K562 (cell line): ENCODE results near the gene CCDC13. TPM values are rescaled to one million over a fixed set of nuclear protein-coding genes. Genes with fewer than 3 reads are reported as not detected.

ENCODE experiments used
- ADNP ChIP-seq: fragments of 200-800 bp; sonication (Bioruptor generic); IDR thresholded peaks from 2 replicates; pipeline ENCODE4 v1.6.1; 2016; ENCODE audit warnings: missing genetic modification characterization, missing compliant biosample characterization
- ARID1B ChIP-seq: fragments of 450-650 bp; IDR thresholded peaks from 2 replicates; pipeline ENCODE4 v1.6.1; 2016; ENCODE audit warnings: antibody characterized with exemption, mild to moderate bottlenecking, inconsistent platforms
- CBFA2T2 ChIP-seq: fragments of 450-650 bp; conservative IDR thresholded peaks from 2 replicates; pipeline ENCODE4 v1.6.1; 2017; ENCODE audit warnings: mild to moderate bottlenecking
- CBFA2T3 ChIP-seq: fragments of 450-650 bp; IDR thresholded peaks from 2 replicates; pipeline ENCODE4 v1.6.1; 2017
- FOSL1 ChIP-seq: fragments of 200-800 bp; sonication (Bioruptor generic); conservative IDR thresholded peaks from 2 replicates; pipeline ENCODE4 v1.6.1; 2016; ENCODE audit warnings: missing genetic modification characterization, missing compliant biosample characterization
- FOXA3 ChIP-seq, 2 experiments: fragments of 450-650 bp in 1 of 2; sonication (generic) in 1 of 2; formaldehyde crosslinking; IDR thresholded peaks in 1 of 2; conservative IDR thresholded peaks in 1 of 2; 2 replicates each; pipeline versions ENCODE4 v1.4.0 to v1.8.0; 2020 to 2022; ENCODE audit warnings: mild to moderate bottlenecking in 2 of 2, missing genetic modification reagents in 1 of 2
- FOXJ2 ChIP-seq: fragments of 200-800 bp; sonication (Bioruptor generic); IDR thresholded peaks from 2 replicates; pipeline ENCODE4 v1.6.1; 2016; ENCODE audit warnings: missing genetic modification characterization, missing compliant biosample characterization
- FOXM1 ChIP-seq, 2 experiments: fragments of 450-650 bp in 1 of 2; sonication (generic) in 1 of 2; formaldehyde crosslinking in 1 of 2; IDR thresholded peaks; 2 replicates each; pipeline versions ENCODE4 v1.6.1 to v1.9.0; 2017 to 2022; ENCODE audit warnings: low read depth in 2 of 2, mild to moderate bottlenecking in 2 of 2, missing genetic modification reagents in 1 of 2, moderate library complexity in 1 of 2
- KDM2B ChIP-seq: fragments of 250-450 bp; sonication (Bioruptor Pico); IDR thresholded peaks from 2 replicates; pipeline ENCODE4 v1.8.0; 2021; ENCODE audit warnings: mild to moderate bottlenecking, moderate library complexity
- KLF1 ChIP-seq: fragments of 450-650 bp; IDR thresholded peaks from 2 replicates; pipeline ENCODE4 v1.6.1; 2016; ENCODE audit warnings: missing genetic modification characterization, missing compliant biosample characterization
- MBD1 ChIP-seq: fragments of 250-450 bp; sonication (Bioruptor Pico); IDR thresholded peaks from 2 replicates; pipeline ENCODE4 v1.8.0; 2022; ENCODE audit warnings: inconsistent platforms
- MTA2 ChIP-seq: fragments of 450-650 bp; IDR thresholded peaks from 2 replicates; pipeline ENCODE4 v1.6.1; 2016; ENCODE audit warnings: low read depth
- NCOA2 ChIP-seq, 2 experiments: fragments of 450-650 bp; IDR thresholded peaks; 2 replicates each; pipeline ENCODE4 v1.6.1; 2018; ENCODE audit warnings: mild to moderate bottlenecking in 2 of 2, moderate library complexity in 1 of 2; ENCODE audit not compliant: partially characterized antibody in 2 of 2
- NCOR1 ChIP-seq: fragments of 450-650 bp; IDR thresholded peaks from 2 replicates; pipeline ENCODE4 v1.6.1; 2016; ENCODE audit warnings: mild to moderate bottlenecking, moderate library complexity
- NFIC ChIP-seq: fragments of 450-650 bp; IDR thresholded peaks from 2 replicates; pipeline ENCODE4 v1.6.1; 2017; ENCODE audit warnings: mild to moderate bottlenecking, inconsistent platforms
- NR2C1 ChIP-seq, 2 experiments: fragments of 450-650 bp; IDR thresholded peaks; 2 replicates each; pipeline ENCODE4 v1.6.1; 2017; ENCODE audit warnings: mild to moderate bottlenecking in 2 of 2, antibody characterized with exemption in 1 of 2, inconsistent platforms in 1 of 2, missing compliant biosample characterization in 1 of 2, missing genetic modification characterization in 1 of 2
- PML ChIP-seq: IDR thresholded peaks from 2 replicates; pipeline ENCODE4 v1.6.1; 2012; ENCODE audit warnings: low read length, inconsistent platforms
- RAD21 ChIP-seq, 2 experiments: fragments of 250-450 bp in 1 of 2; fragments of 450-650 bp in 1 of 2; sonication (Bioruptor Pico) in 1 of 2; formaldehyde crosslinking in 1 of 2; IDR thresholded peaks in 1 of 2; conservative IDR thresholded peaks in 1 of 2; 2 replicates each; pipeline versions ENCODE4 v1.4.0 to v1.8.0; 2020 to 2022; ENCODE audit warnings: mild to moderate bottlenecking in 2 of 2, moderate library complexity in 1 of 2
- RCOR1 ChIP-seq, 2 experiments: IDR thresholded peaks; 2 replicates each; pipeline ENCODE4 v1.6.1; 2012; ENCODE audit warnings: low read depth in 2 of 2, low read length in 2 of 2, borderline replicate concordance in 1 of 2, improper control_type of control experiment in 1 of 2
- SMARCE1 ChIP-seq: fragments of 450-650 bp; IDR thresholded peaks from 2 replicates; pipeline ENCODE4 v1.7.1; 2016; ENCODE audit warnings: mild to moderate bottlenecking
- TAL1 ChIP-seq: fragments of 450-650 bp; IDR thresholded peaks from 2 replicates; pipeline ENCODE4 v1.6.1; 2016; ENCODE audit warnings: mild to moderate bottlenecking
- TBL1XR1 ChIP-seq, 2 experiments: IDR thresholded peaks; 2 replicates each; pipeline ENCODE4 v1.6.1; 2012; ENCODE audit warnings: improper control_type of control experiment in 2 of 2, low read length in 2 of 2, mild to moderate bottlenecking in 1 of 2
- TEAD4 ChIP-seq, 2 experiments: sonication (generic) in 1 of 2; formaldehyde crosslinking in 1 of 2; IDR thresholded peaks; 2 replicates each; pipeline versions ENCODE4 v1.6.1 to v1.8.0; 2012 to 2022; ENCODE audit warnings: borderline replicate concordance in 1 of 2, inconsistent platforms in 1 of 2, low read length in 1 of 2, mild to moderate bottlenecking in 1 of 2, missing genetic modification reagents in 1 of 2
- TRIM24 ChIP-seq, 2 experiments: fragments of 450-650 bp; IDR thresholded peaks; 2 replicates each; pipeline ENCODE4 v1.6.1; 2016
- WHSC1 ChIP-seq: IDR thresholded peaks from one replicate; pipeline ENCODE4 v1.6.1; 2012; ENCODE audit warnings: low read length, control low read depth, inconsistent platforms
- ZBTB9 ChIP-seq: fragments of 450-650 bp; formaldehyde crosslinking; IDR thresholded peaks from 2 replicates; pipeline ENCODE4 v1.4.0; 2020; ENCODE audit warnings: mild to moderate bottlenecking, moderate library complexity
- ZNF384 ChIP-seq: IDR thresholded peaks from 2 replicates; pipeline ENCODE4 v1.6.1; 2012; ENCODE audit warnings: low read depth, low read length, improper control_type of control experiment
- polyA plus RNA-seq, 8 experiments: library from polyadenylated mRNA; depleted of rRNA in 4 of 8; stranded (reverse) in 5 of 8; unstranded in 3 of 8; fragments of >200 nt; fragmentation: Nextera tagmentation in 2 of 8; fragmentation: Illumina TruSeq in 1 of 8; extraction: Ambion mirVana in 2 of 8; extraction: Trizol in 1 of 8; gene quantifications; 2 replicates each; pipeline versions ENCODE4 v1.2.1 to v1.2.3, GENCODE V29; 2011 to 2014; ENCODE audit warnings: inconsistent platforms in 1 of 8, missing spikeins in 1 of 8
- total RNA-seq, 7 experiments: library from RNA; depleted of rRNA in 6 of 7; stranded (reverse); fragments of >200 nt in 6 of 7; fragmentation: Illumina TruSeq in 2 of 7; extraction: Trizol in 2 of 7; gene quantifications; 2 replicates each; pipeline versions ENCODE4 v1.2.1 to v1.2.3, GENCODE V29; 2011 to 2021; ENCODE audit warnings: low replicate concordance in 1 of 7

CCDC13 gene
- total and polyA plus RNA-seq, 9 of the 15 experiments (the other 6 are each of a cell fraction or from before 2014, with no cell fraction given), result 0.20 to 0.70 (median 0.48) TPM; not detected in 2

- TF ChIP-seq RCOR1 (IDR thresholded peaks at IDR 0.05; ENCODE audit: borderline replicate concordance in 1 of 2, low read depth in 2 of 2, low read length in 2 of 2) (peak in 1 of 2 experiments; percentile 58; a peak in 1 of 4 replicates), KLF1 (no peak), ADNP (tag) (peak; percentile 56; the same call in 1 of the 2 replicates), TRIM24 (IDR thresholded peaks at IDR 0.05) (peak in 1 of 2 experiments; percentile 38; a peak in 1 of 4 replicates), FOSL1 (tag) (0 out of 2 replicates have a peak, but pooled peaks have one; percentile 36), FOXA3 (CRISPR knock-in tag; conservative IDR thresholded peaks at IDR 0.05 in 1 of 2, IDR thresholded peaks at IDR 0.05 in 1 of 2) (peak in 1 of 2 experiments; percentile 93; a peak in 2 of 4 replicates), ARID1B (peak; percentile 88), WHSC1 (no peak), PML (peak; percentile 29; the same call in 1 of the 2 replicates), CBFA2T2 (peak; percentile 60), RAD21 (CRISPR knock-in tag; conservative IDR thresholded peaks at IDR 0.05 in 1 of 2, IDR thresholded peaks at IDR 0.05 in 1 of 2) (0 out of 4 replicates have a peak, but pooled peaks of 1 of the 2 experiments have one; percentile 9), NCOA2 (IDR thresholded peaks at IDR 0.05; ENCODE audit: partially characterized antibody in 2 of 2) (peak in 1 of 2 experiments; percentile 25), CBFA2T3 (peak; percentile 76), MTA2 (peak; percentile 75), MBD1 (no peak), ZBTB9 (CRISPR knock-in tag) (no peak), FOXJ2 (tag) (peak; percentile 74; the same call in 1 of the 2 replicates), NCOR1 (peak; percentile 71), SMARCE1 (peak; percentile 51; the same call in 1 of the 2 replicates), KDM2B (CRISPR knock-in tag) (no peak), NR2C1 (IDR thresholded peaks at IDR 0.05) (no peak), NR2C1 (tag; IDR thresholded peaks at IDR 0.05) (no peak), ZNF384 (0 out of 2 replicates have a peak, but pooled peaks have one; percentile 19), FOXM1 (IDR thresholded peaks at IDR 0.05; ENCODE audit: low read depth) (peak; percentile 59; the same call in 1 of the 2 replicates), FOXM1 (CRISPR knock-in tag; IDR thresholded peaks at IDR 0.05; ENCODE audit: low read depth) (no peak), TBL1XR1 (IDR thresholded peaks at IDR 0.05; ENCODE audit: low read length in 2 of 2) (peak in 1 of 2 experiments; percentile 51; a peak in 1 of 4 replicates), TAL1 (peak; percentile 87), NFIC (peak; percentile 34; the same call in 1 of the 2 replicates), TEAD4 (IDR thresholded peaks at IDR 0.05; ENCODE audit: low read length) (peak; percentile 77), TEAD4 (CRISPR knock-in tag; IDR thresholded peaks at IDR 0.05; ENCODE audit: borderline replicate concordance) (no peak)
- TF ChIP-seq, all 486 proteins: peak for 28
Measured at GRCh38 chr3:42786212-42786611, 13.2 kb upstream of the CCDC13 start (continued).
